ENCODE results near the gene WNT2B.

The WNT2B gene

GRCh38 chr1:112504661-112505399 lies 3.9 kb upstream of the WNT2B start:
- no peak for DNase-seq (ENCODE audit: low read depth)

- no peak for DNase-seq (ENCODE audit: low read depth)
Observed at GRCh38 chr1:112505400-112505785, 3.4 kb upstream of the WNT2B start.

GRCh38 chr1:112505878-112506277 lies 2.9 kb upstream of the WNT2B start:
- no peak for DNase-seq (ENCODE audit: low read depth)

DNA sequence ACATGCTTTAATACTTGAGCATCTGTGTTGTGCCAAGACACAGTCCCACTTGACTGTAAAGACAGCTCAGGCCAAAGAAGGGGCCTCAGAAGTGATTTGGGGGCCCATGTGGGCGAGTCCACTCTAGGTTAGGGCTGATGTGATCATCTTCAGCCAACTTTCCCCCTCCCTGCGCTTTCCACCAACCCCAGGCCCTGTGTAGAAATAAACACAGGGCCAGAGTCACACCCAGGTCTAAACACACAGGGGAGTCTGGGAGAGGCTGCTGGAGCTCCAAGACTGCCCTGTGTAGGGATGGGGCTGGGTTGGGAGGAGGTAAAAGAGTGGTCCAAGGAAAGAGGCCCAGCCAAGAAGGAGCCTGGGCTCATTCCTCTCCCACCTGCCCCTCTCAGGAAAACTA lies 2.5 kb upstream of the WNT2B start:
- no peak for DNase-seq (ENCODE audit: low read depth)

GRCh38 chr1:112506731-112507130 lies 2.0 kb upstream of the WNT2B start:
- DNase-seq (ENCODE audit: low read depth) = no peak

DNA sequence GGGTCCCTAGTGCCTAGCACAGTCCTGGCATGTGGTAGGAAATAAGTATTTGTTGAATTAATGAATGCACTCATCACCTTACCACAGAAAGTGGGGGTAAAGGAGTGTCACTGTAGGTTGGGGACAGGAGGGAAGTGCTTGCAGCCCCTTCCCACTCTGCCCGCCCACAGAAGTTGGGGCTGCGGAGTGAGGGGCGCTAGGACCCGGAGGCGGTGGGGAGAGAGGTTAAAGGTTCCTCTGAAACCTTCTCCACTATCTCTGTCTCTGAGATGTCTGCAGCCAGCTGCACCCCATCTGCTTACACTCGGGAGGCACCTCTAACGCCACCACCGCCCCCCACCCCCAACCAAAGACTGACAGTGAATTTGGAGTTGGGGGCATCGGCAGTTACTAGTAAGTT lies 1.4 kb upstream of the WNT2B start:
- no peak for DNase-seq (ENCODE audit: low read depth)

- no peak for DNase-seq (ENCODE audit: low read depth)
Observed at GRCh38 chr1:112507921-112508277, 866 bp upstream of the WNT2B start.

GRCh38 chr1:112509005-112509659 lies 367 bp downstream of the WNT2B start:
- no peak for DNase-seq (ENCODE audit: low read depth)

- DNase-seq (ENCODE audit: low read depth) = no peak
Observed at GRCh38 chr1:112509660-112510178, 954 bp downstream of the WNT2B start.

DNA sequence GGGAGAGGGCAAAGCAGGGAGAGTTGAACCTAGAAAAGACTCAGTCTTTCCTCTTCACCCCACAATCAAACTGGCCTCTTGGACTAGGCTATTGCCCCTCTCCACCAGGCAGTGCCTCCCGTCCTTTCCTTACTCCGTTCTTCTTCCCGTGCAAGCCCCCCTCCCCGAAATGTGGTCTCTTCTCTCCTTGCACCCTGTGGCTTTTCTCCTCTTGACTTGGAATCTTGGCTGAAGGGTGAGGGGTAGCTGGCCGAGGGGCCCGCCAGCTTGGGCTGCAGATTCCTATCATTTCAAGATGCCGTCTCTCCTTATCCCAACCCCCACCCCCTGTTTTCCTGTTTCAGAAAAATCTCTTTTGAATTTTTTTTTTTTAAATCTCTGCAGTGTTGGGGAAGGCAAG lies 1.6 kb downstream of the WNT2B start:
- DNase-seq (ENCODE audit: low read depth) = no peak

GRCh38 chr1:112511897-112512296 lies 3.1 kb downstream of the WNT2B start:
- DNase-seq (ENCODE audit: low read depth) = no peak

- DNase-seq (ENCODE audit: low read depth) = no peak
Observed at GRCh38 chr1:112513112-112513870, 4.5 kb downstream of the WNT2B start.

DNA sequence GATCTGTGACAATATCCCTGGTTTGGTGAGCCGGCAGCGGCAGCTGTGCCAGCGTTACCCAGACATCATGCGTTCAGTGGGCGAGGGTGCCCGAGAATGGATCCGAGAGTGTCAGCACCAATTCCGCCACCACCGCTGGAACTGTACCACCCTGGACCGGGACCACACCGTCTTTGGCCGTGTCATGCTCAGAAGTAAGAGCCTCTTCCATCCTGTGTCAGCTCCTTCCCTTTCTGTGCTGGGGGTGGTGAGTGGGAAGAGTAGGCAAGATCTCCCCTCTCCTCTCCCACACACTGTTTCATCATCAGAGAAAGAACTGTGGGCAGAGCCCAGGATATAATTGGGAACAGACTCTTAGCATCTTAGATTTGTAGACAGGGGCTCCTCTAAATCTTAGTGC lies 6.1 kb downstream of the WNT2B start:
- no peak for DNase-seq (ENCODE audit: low read depth)

GRCh38 chr1:112515311-112516009 lies 6.7 kb downstream of the WNT2B start:
- DNase-seq (ENCODE audit: low read depth) = no peak

DNA sequence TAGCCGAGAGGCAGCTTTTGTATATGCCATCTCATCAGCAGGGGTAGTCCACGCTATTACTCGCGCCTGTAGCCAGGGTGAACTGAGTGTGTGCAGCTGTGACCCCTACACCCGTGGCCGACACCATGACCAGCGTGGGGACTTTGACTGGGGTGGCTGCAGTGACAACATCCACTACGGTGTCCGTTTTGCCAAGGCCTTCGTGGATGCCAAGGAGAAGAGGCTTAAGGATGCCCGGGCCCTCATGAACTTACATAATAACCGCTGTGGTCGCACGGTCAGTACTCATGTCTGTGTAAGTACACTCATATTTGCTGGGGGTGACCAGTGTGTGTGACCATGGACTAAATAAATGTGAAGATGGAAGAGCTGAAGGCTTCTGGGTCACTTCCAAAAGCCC lies 7.4 kb downstream of the WNT2B start:
- no peak for DNase-seq (ENCODE audit: low read depth)

GRCh38 chr1:112517231-112517630 lies 8.5 kb downstream of the WNT2B start:
- DNase-seq (ENCODE audit: low read depth) = no peak

DNA sequence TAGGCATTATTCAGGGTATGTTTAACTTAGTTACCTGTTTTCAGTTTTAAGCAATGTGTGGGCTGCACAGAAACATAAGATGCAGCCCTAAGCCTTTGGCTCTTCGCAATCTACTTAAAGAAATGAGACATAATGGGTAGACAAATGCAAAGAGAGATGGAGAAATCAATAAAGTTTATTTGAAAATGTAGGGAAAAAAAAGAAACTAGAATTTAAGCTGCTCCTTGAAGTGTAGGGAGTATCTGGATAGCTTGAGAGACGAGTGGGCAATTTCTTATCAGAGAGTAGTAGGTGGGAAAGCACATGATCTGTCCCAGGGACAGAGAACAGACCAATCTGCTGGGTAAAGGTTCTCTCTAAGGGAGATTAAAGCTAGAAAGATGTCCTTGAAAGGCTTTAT lies 8.9 kb downstream of the WNT2B start:
- no peak for DNase-seq (ENCODE audit: low read depth)

GRCh38 chr1:112518186-112518585 lies 9.4 kb downstream of the WNT2B start:
- no peak for DNase-seq (ENCODE audit: low read depth)

DNA sequence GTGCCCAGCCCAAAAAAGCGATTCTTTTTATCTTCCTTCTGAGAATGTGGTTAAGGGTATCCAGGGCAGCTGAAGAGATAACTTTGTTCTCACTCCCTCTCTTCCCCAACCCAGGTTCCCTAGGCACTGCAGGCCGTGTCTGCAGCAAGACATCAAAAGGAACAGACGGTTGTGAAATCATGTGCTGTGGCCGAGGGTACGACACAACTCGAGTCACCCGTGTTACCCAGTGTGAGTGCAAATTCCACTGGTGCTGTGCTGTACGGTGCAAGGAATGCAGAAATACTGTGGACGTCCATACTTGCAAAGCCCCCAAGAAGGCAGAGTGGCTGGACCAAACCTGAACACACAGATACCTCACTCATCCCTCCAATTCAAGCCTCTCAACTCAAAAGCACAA lies 11.4 kb downstream of the WNT2B start:
- DNase-seq (ENCODE audit: low read depth) = no peak

DNA sequence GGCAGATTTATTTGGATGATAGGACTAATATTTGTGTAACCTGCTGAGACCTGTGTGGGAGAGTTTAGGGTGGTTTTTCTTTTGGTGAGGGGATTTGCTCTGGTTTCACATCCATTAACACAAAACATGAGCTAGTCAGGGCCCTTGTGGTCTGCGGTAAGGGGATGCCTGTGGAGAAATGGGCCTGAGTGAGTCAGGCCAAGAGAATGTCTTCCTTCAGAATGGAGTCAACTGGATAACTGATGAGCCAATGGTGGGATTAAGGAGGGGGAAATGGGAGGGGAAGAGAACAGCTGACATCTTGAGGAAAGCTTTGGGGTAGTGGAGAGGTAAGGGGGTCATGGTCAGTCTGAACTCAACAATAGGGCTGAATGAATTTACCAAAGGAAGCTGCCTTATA lies 13.9 kb downstream of the WNT2B start:
- no peak for DNase-seq (ENCODE audit: low read depth)

- DNase-seq (ENCODE audit: low read depth) = no peak
Observed at GRCh38 chr1:112524251-112524650, 15.5 kb downstream of the WNT2B start.

- no peak for DNase-seq (ENCODE audit: low read depth)
Observed at GRCh38 chr1:112524986-112525385, 16.2 kb downstream of the WNT2B start.
